K562 (cell line): ENCODE measurements around the gene HMGA1. TPM values are rescaled to one million over a fixed set of nuclear protein-coding genes. Genes with fewer than 3 reads are reported as not detected.

Experiments used
- ATAC-seq: fragments of 200-7000 bp; cut with Tn5 transposase; 3 replicates; pipeline ENCODE4 v1.9.1; 2020; ENCODE audit warnings: moderate library complexity
- BruUV-seq: library from RNA; stranded (reverse); fragments of 400-500 nt; replicated peaks from 2 replicates; lab custom pipeline; 2021; lab: Mats Ljungman, UMichigan
- CTCF ChIA-PET: fragments of 300-600 bp; formaldehyde crosslinking; extraction: SDS; loops from one replicate; lab custom pipeline; 2021; ENCODE audit warnings: low intra/inter-chr PET ratio; lab: Yijun Ruan, JAX
- POLR2A ChIA-PET: fragments of 300-600, 350-650 bp; sonication (Branson Sonifier 250); formaldehyde crosslinking; extraction: SDS; loops from one replicate; lab custom pipeline; 2021; ENCODE audit warnings: antibody characterized with exemption, inconsistent platforms; lab: Yijun Ruan, JAX
- DNase-seq, 4 experiments: peaks; one replicate each; pipeline versions ENCODE4 v3.0.0 to v3.0.0-alpha.2; 2011 to 2018; ENCODE audit warnings: low spot score in 3 of 4, mixed read lengths in 3 of 4; ENCODE audit errors: extremely low read depth in 1 of 4
- FAIRE-seq: peaks from 2 replicates; lab custom pipeline; 2011; peaks lifted over from hg19 to GRCh38; lab: Jason Lieb, UNC
- H2AFZ ChIP-seq: 2 replicates; pipeline ENCODE4 v1.6.0; 2011; ENCODE audit warnings: low read depth, low read length, control low read depth, inconsistent platforms
- H3K27ac ChIP-seq: fragments of 200-600 bp; 3 replicates; pipeline ENCODE4 v1.8.0; 2011; ENCODE audit warnings: low read depth, mild to moderate bottlenecking, control low read depth, inconsistent platforms, low read length, moderate library complexity, mixed read lengths; ENCODE audit errors: extremely low read depth
- H3K27me3 ChIP-seq, 2 experiments: fragments of 300-600 bp in 1 of 2; 2 replicates in 1 of 2; 3 replicates in 1 of 2; pipeline versions ENCODE4 v1.6.0 to v1.8.0; 2011; ENCODE audit warnings: inconsistent platforms in 2 of 2, low read length in 2 of 2, mild to moderate bottlenecking in 1 of 2, mixed read lengths in 1 of 2, moderate library complexity in 1 of 2; ENCODE audit not compliant: control insufficient read depth in 2 of 2, insufficient read depth in 2 of 2
- H3K36me3 ChIP-seq: fragments of 300-600 bp; 3 replicates; pipeline ENCODE4 v1.8.0; 2011; ENCODE audit warnings: mild to moderate bottlenecking, low read length, inconsistent platforms; ENCODE audit not compliant: control insufficient read depth, insufficient read depth
- H3K4me1 ChIP-seq, 2 experiments: fragments of 200-600 bp in 1 of 2; replicated peaks in 1 of 2; 2 replicates in 1 of 2; 3 replicates in 1 of 2; pipeline versions ENCODE4 v1.5.1 to v1.8.0; 2011; ENCODE audit warnings: inconsistent platforms in 2 of 2, low read length in 2 of 2, mild to moderate bottlenecking in 1 of 2, mixed read lengths in 1 of 2, moderate library complexity in 1 of 2; ENCODE audit not compliant: control insufficient read depth in 2 of 2, insufficient read depth in 2 of 2
- H3K4me2 ChIP-seq: 2 replicates; pipeline ENCODE4 v1.6.1; 2011; ENCODE audit warnings: low read length, control low read depth, inconsistent platforms, mixed read lengths; ENCODE audit not compliant: insufficient read depth
- H3K4me3 ChIP-seq: fragments of 200-600 bp; sonication (generic), shearing (Covaris generic); 2 replicates; pipeline ENCODE4 v1.5.1; 2016; ENCODE audit warnings: control low read depth, inconsistent platforms
- H3K79me2 ChIP-seq: fragments of 200-600 bp; 3 replicates; pipeline ENCODE4 v1.8.0; 2011; ENCODE audit warnings: low read length, inconsistent platforms; ENCODE audit not compliant: control insufficient read depth, insufficient read depth
- H3K9ac ChIP-seq, 2 experiments: 2 replicates each; pipeline versions ENCODE4 v1.6.0 to v1.6.1; 2011; ENCODE audit warnings: low read depth in 2 of 2, low read length in 2 of 2, control low read depth in 1 of 2, inconsistent platforms in 1 of 2, mild to moderate bottlenecking in 1 of 2, mixed read lengths in 1 of 2; ENCODE audit not compliant: insufficient read depth in 1 of 2
- H3K9me1 ChIP-seq: one replicate; pipeline ENCODE4 v1.6.0; 2011; ENCODE audit warnings: inconsistent platforms, mild to moderate bottlenecking, low read length, moderate library complexity; ENCODE audit not compliant: control insufficient read depth, insufficient read depth
- H3K9me3 ChIP-seq: replicated peaks from 2 replicates; pipeline ENCODE4 v1.5.1; 2011; ENCODE audit warnings: low read depth, low read length, inconsistent platforms; ENCODE audit not compliant: control insufficient read depth, insufficient read depth
- H4K20me1 ChIP-seq: replicated peaks from 2 replicates; pipeline ENCODE4 v1.6.1; 2011; ENCODE audit warnings: low read length, inconsistent platforms, mixed read lengths; ENCODE audit not compliant: control insufficient read depth, insufficient read depth
- DMBX1 ChIP-seq: fragments of 250-450 bp; sonication (Bioruptor Pico); IDR thresholded peaks from 2 replicates; pipeline ENCODE4 v1.8.0; 2022; ENCODE audit warnings: inconsistent platforms, mild to moderate bottlenecking, moderate library complexity, borderline replicate concordance
- GTF2A2 ChIP-seq: IDR thresholded peaks from 2 replicates; pipeline ENCODE4 v1.6.1; 2016; ENCODE audit warnings: mild to moderate bottlenecking, missing genetic modification characterization, missing compliant biosample characterization
- HEY1 ChIP-seq: fragments of 250-450 bp; sonication (Bioruptor Pico); IDR thresholded peaks from 2 replicates; pipeline ENCODE4 v1.5.0; 2020; ENCODE audit warnings: mild to moderate bottlenecking, moderate library complexity, borderline replicate concordance
- HOMEZ ChIP-seq: fragments of 250-450 bp; sonication (Bioruptor Pico); IDR thresholded peaks from 2 replicates; pipeline ENCODE4 v1.4.0; 2020; ENCODE audit warnings: mild to moderate bottlenecking, moderate library complexity
- NFIC ChIP-seq: fragments of 450-650 bp; IDR thresholded peaks from 2 replicates; pipeline ENCODE4 v1.6.1; 2017; ENCODE audit warnings: mild to moderate bottlenecking, inconsistent platforms
- NONO ChIP-seq, 2 experiments: fragments of 200-400 bp in 1 of 2; fragments of 450-650 bp in 1 of 2; formaldehyde crosslinking in 1 of 2; IDR thresholded peaks; 2 replicates each; pipeline ENCODE4 v1.6.1; 2017; ENCODE audit warnings: low read depth in 2 of 2, mild to moderate bottlenecking in 2 of 2, moderate library complexity in 2 of 2, low read length in 1 of 2
- NR2C1 ChIP-seq, 2 experiments: fragments of 450-650 bp; IDR thresholded peaks; 2 replicates each; pipeline ENCODE4 v1.6.1; 2017; ENCODE audit warnings: mild to moderate bottlenecking in 2 of 2, antibody characterized with exemption in 1 of 2, inconsistent platforms in 1 of 2, missing compliant biosample characterization in 1 of 2, missing genetic modification characterization in 1 of 2
- PYGO2 ChIP-seq: fragments of 450-650 bp; IDR thresholded peaks from 2 replicates; pipeline ENCODE4 v1.6.1; 2016; ENCODE audit warnings: mild to moderate bottlenecking, missing genetic modification characterization, moderate library complexity, missing compliant biosample characterization
- RBFOX2 ChIP-seq: fragments of 200-400 bp; formaldehyde crosslinking; IDR thresholded peaks from 2 replicates; pipeline ENCODE4 v1.6.1; 2017; ENCODE audit warnings: low read depth, mild to moderate bottlenecking, low read length, moderate library complexity
- ZNF436 ChIP-seq: fragments of 250-450, 450-650 bp; sonication (Bioruptor Pico); formaldehyde crosslinking; IDR thresholded peaks from 2 replicates; pipeline ENCODE4 v1.7.0; 2020; ENCODE audit warnings: mild to moderate bottlenecking
- ZNF507 ChIP-seq: conservative IDR thresholded peaks from 2 replicates; pipeline ENCODE4 v1.6.1; 2017; ENCODE audit warnings: missing genetic modification characterization, missing compliant biosample characterization
- ZNF583 ChIP-seq: fragments of 250-450 bp; sonication (Bioruptor Pico); IDR thresholded peaks from 2 replicates; pipeline ENCODE4 v1.4.0; 2020
- WGBS: fragments of 100-300 bp; shearing (Covaris generic); methylation state at CpG from one replicate; pipeline ENCODE4 v1.1.6; 2016; ENCODE audit warnings: low coverage, mixed read lengths; ENCODE audit not compliant: insufficient coverage; ENCODE audit errors: missing lambda C conversion rate; 5-methylcytosine and 5-hydroxymethylcytosine counted together
- in situ Hi-C: fragments of 300-500 bp; cut with MboI; formaldehyde crosslinking; loops from 4 replicates; pipeline ENCODE4 v1.15.0; 2018; ENCODE audit warnings: inconsistent platforms, mixed read lengths
- intact Hi-C: fragments of 100-400 bp; cut with micrococcal nuclease; formaldehyde crosslinking; loops from 2 replicates; pipeline ENCODE4 v1.14.2; 2022
- polyA plus RNA-seq, 8 experiments: library from polyadenylated mRNA; depleted of rRNA in 4 of 8; stranded (reverse) in 5 of 8; unstranded in 3 of 8; fragments of >200 nt; fragmentation: Nextera tagmentation in 2 of 8; fragmentation: Illumina TruSeq in 1 of 8; extraction: Ambion mirVana in 2 of 8; extraction: Trizol in 1 of 8; gene quantifications; 2 replicates each; pipeline versions ENCODE4 v1.2.1 to v1.2.3, GENCODE V29; 2011 to 2014; ENCODE audit warnings: inconsistent platforms in 1 of 8, missing spikeins in 1 of 8
- total RNA-seq, 7 experiments: library from RNA; depleted of rRNA in 6 of 7; stranded (reverse); fragments of >200 nt in 6 of 7; fragmentation: Illumina TruSeq in 2 of 7; extraction: Trizol in 2 of 7; gene quantifications; 2 replicates each; pipeline versions ENCODE4 v1.2.1 to v1.2.3, GENCODE V29; 2011 to 2021; ENCODE audit warnings: low replicate concordance in 1 of 7

HMGA1 gene
- total and polyA plus RNA-seq, 9 of the 15 experiments (the other 6 are each of a cell fraction or from before 2014, with no cell fraction given), result 27.8 to 1,947 (median 594) TPM

GRCh38 chr6:34233867-34234266 lies 2.8 kb upstream of the HMGA1 start:
- Histone ChIP-seq H3K4me2 (no peak overlapping the region), H3K27ac (peak overlapping the region; percentile 95), H3K4me1 (peaks cover 18 to 33% of the 10 kb centered on the region in 2 experiments), H3K9ac (peak overlapping the region in 1 of 2 experiments; percentile 46; a peak in 1 of 4 replicates), H3K9me3 (no peaks in the 10 kb centered on the region), H3K36me3 (peaks cover 10% of the 10 kb centered on the region), H3K4me3 (no peak overlapping the region), H2AFZ (peak overlapping the region; percentile 16; the same call in 1 of the 2 replicates), H3K9me1 (no peaks in the 10 kb centered on the region), H3K79me2 (peaks cover 29% of the 10 kb centered on the region), H3K27me3 (no peaks in the 10 kb centered on the region), H4K20me1 (0 out of 2 replicates have a peak, but pooled peaks cover 7% of the 10 kb centered on the region)
- peak in 2 of 4 experiments; percentile 4 to 10 for DNase-seq
- WGBS, result 86% methylated on average over 7 of the region's 7 CpGs
- no peak for TF ChIP-seq ZNF436 (CRISPR knock-in tag)
- CTCF ChIA-PET, result no interaction called here
- intact Hi-C loops, result no loop called here
- no TSS peak for BruUV-seq
- no peak for ATAC-seq
- in situ Hi-C loops, result no loop called here
- POLR2A ChIA-PET, result interaction anchor here (0.6 to 3.3 kb wide), 8 partner anchors 11 to 396 kb away, joined by 3 to 34 read pairs (median 4); no protein-coding TSS in a partner anchor
- no peak for FAIRE-seq

GRCh38 chr6:34234667-34235306 lies 1.9 kb upstream of the HMGA1 start:
- peak overlapping the region; percentile 95; the same call in 2 of the 3 replicates for H3K27ac ChIP-seq
- TF ChIP-seq ZNF583 (CRISPR knock-in tag) (0 out of 2 replicates have a peak, but pooled peaks have one; percentile 34), GTF2A2 (tag) (0 out of 2 replicates have a peak, but pooled peaks have one; percentile 30), NONO (IDR thresholded peaks at IDR 0.05; ENCODE audit: low read depth in 2 of 2, low read length in 1 of 2) (peak in 1 of 2 experiments; percentile 18; a peak in 1 of 4 replicates), NFIC (0 out of 2 replicates have a peak, but pooled peaks have one; percentile 19), NR2C1 (IDR thresholded peaks at IDR 0.05) (no peak), NR2C1 (tag; IDR thresholded peaks at IDR 0.05) (no peak), PYGO2 (tag) (no peak), ZNF507 (tag) (no peak), DMBX1 (0 out of 2 replicates have a peak, but pooled peaks have one; percentile 19), RBFOX2 (peak; percentile 64), HOMEZ (CRISPR knock-in tag) (no peak; the same call in 1 of the 2 replicates), HEY1 (CRISPR knock-in tag) (no peak)

More at GRCh38 chr6:34234667-34235306, 1.9 kb upstream of the HMGA1 start:
- CTCF ChIA-PET, result no interaction called here
- H4K20me1 ChIP-seq, result peaks cover 13% of the 10 kb centered on the region
- H2AFZ ChIP-seq, result no peak overlapping the region; the same call in 1 of the 2 replicates
- 90% methylated on average over 22 of the region's 53 CpGs for WGBS
- POLR2A ChIA-PET, result interaction anchor here (1.0 to 3.3 kb wide), 2 partner anchors 11 to 39 kb away, joined by 4 to 34 read pairs; no protein-coding TSS in a partner anchor
- in situ Hi-C loops, result no loop called here
- peaks cover 27 to 31% of the 10 kb centered on the region in 2 experiments for H3K4me1 ChIP-seq
- BruUV-seq, result no TSS peak
- H3K4me3 ChIP-seq, result no peak overlapping the region
- H3K4me2 ChIP-seq, result no peak overlapping the region
- ATAC-seq (no peak), DNase-seq (no peak), FAIRE-seq (no peak)
- peaks cover 19% of the 10 kb centered on the region for H3K36me3 ChIP-seq
- H3K27me3 ChIP-seq, result no peaks in the 10 kb centered on the region
- H3K9me1 ChIP-seq, result no peaks in the 10 kb centered on the region
- H3K79me2 ChIP-seq, result peaks cover 38% of the 10 kb centered on the region
- intact Hi-C loops, result no loop called here
- H3K9me3 ChIP-seq, result no peaks in the 10 kb centered on the region
- H3K9ac ChIP-seq, result peak overlapping the region; percentile 30 to 81; a peak in 3 of 4 replicates
